Activated CD8-positive, alpha-beta memory T cell treated with anti-CD3 and anti-CD28 coated beads for 48 hours (primary cell): ENCODE results near the gene CACNA2D3.
"Not testable (repeated sequence)": the region's sequence is repeated elsewhere in the genome, so short reads cannot be mapped to it uniquely, and the experiment has no call there.

Experiments used
- DNase-seq, 3 experiments: peaks; one replicate each; pipeline ENCODE4 v3.0.0-alpha.2; 2020; ENCODE audit warnings: low read depth in 2 of 3, low spot score in 2 of 3

CACNA2D3 gene

GRCh38 chr3:55091381-55092225, 969.3 kb downstream of the CACNA2D3 start:
- no peak for DNase-seq

DNA sequence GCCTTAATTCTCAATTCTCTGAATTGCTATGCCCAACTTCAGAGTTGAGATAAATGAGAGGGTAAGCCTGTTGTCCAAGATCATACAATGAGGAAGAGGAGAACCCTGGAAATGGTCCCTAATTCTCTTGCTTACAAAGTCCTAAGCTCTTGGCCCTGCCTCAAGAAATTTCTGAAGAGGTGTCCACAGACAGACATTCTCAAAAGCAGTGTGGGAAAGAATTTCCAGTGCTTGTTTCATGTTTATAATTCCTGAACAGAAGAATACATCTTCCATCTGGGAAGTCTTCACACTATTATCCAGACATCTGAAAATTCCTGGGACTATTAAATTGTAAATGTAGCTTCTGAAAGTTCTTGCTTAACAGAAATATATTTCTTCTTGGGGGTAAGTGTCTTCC, 972.3 kb downstream of the CACNA2D3 start:
- no peak for DNase-seq

GRCh38 chr3:55097441-55097840, 975.1 kb downstream of the CACNA2D3 start:
- DNase-seq = no peak

DNA sequence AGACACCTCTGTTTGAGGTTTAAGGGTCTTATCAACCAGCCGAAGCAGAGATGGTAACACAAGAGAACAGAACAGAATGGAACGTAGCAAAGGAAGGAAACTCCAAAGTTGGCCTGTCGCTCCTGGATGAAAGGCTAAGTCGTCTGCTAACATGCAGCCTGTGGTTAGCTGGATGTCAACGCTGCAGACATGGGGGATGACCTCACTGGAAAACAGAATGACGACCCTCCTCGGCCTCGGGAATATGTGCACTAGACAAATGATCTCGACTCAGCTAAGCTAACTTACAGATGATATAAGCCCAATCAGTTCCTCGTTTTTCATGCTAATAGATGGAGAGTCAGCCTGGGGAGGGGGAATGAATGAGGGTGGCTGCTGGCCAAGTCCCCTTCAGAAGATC, 983.3 kb downstream of the CACNA2D3 start:
- DNase-seq = no peak

DNA sequence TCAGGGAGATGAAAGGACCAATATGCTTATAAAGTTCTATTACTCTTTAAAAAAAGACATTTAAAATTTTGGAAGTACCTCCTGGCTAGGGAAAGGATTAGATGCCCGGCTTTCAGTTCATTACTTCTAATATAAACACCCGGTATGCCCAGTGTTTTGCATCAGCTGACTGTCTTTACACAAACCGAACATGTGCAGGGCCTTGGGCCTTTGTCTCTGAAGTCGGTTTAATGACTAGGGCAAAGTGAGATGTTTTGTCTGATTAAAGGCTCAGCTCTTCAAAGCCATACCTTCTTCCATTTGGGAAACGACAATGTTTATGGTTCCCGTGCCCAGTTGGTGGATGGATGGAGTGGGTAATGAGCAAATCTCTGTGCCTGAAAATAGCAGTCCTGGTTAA, 984.8 kb downstream of the CACNA2D3 start:
- DNase-seq = no peak

DNA sequence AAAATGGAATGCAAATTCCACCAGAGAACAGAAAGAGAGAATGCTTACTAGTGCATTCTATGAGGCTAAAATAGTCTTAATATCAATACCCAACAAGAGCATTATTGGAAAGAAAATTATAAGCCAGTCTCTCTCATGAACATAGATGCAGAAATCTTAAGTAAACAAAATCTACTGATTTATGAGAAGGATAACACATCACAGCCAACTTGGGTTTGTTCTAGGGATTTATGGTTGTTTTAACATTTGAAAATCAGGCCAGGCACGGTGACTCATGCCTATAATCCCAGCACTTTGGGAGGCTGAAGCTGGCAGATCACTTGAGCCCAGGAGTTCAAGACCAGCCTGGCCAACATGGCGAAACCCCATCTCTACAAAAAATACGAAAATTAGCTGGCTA, 989.6 kb downstream of the CACNA2D3 start:
- not testable (repeated sequence) for DNase-seq

- no peak for DNase-seq
These were observed 996.1 kb downstream of the CACNA2D3 start for GRCh38 chr3:55118451-55118850.

DNA sequence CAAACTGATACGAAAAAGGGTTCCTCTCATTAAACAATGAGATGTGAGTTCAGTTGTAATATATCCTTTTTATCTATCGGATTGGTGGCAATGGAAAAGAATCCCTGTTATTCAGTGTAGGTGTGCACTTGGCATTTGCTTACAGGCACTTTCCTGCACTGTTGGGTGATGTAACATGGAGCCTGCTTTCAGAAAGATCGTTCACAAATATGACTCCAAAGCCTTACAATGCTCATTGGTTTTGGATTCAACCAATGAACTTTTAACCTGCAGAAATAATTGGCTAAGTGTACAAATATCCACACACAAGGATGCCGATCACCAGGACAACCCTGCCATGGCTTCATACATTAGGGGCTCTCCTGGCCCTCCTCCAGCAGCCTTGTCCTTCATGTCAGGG, 996.9 kb downstream of the CACNA2D3 start:
- no peak for DNase-seq

- no peak for DNase-seq
These were observed 1000.0 kb downstream of the CACNA2D3 start for GRCh38 chr3:55122312-55122711.
